HL-60 (cell line): ENCODE measurements around the gene KIAA0408.
A peak's percentile ranks its signal among the peaks of the same experiment; 100 is the strongest.

ENCODE experiments used
- DNase-seq, 2 experiments: peaks; one replicate each; pipeline ENCODE4 v3.0.0-alpha.2; 2010 to 2020; ENCODE audit warnings: low read depth in 1 of 2, low spot score in 1 of 2
- H3K27ac ChIP-seq: fragments of 250-450 bp; sonication (Bioruptor Pico); replicated peaks from 2 replicates; pipeline ENCODE4 v1.5.1; 2020; ENCODE audit warnings: mild to moderate bottlenecking, moderate library complexity
- H3K27me3 ChIP-seq: fragments of 250-450 bp; sonication (Bioruptor Pico); 2 replicates; pipeline ENCODE4 v1.5.1; 2021; ENCODE audit warnings: mild to moderate bottlenecking, moderate library complexity; ENCODE audit not compliant: insufficient read depth, poor library complexity, severe bottlenecking
- H3K4me3 ChIP-seq: replicated peaks from 2 replicates; pipeline ENCODE4 v1.5.1; 2011; ENCODE audit warnings: mild to moderate bottlenecking, control low read depth, low read length; ENCODE audit not compliant: insufficient read depth
- GABPA ChIP-seq: IDR thresholded peaks from 2 replicates; pipeline ENCODE4 v1.6.1; 2012; ENCODE audit warnings: low read depth
- POLR2AphosphoS5 ChIP-seq: IDR thresholded peaks from 2 replicates; pipeline ENCODE4 v1.6.1; 2012; ENCODE audit warnings: low read depth
- SPI1 ChIP-seq: IDR thresholded peaks from 2 replicates; pipeline ENCODE4 v1.6.1; 2012; ENCODE audit warnings: low read depth, mild to moderate bottlenecking, borderline replicate concordance
- TF ChIP-seq, protein P1 (sequence below): IDR thresholded peaks from one replicate; pipeline ENCODE4 v1.5.1; 2011; ENCODE audit warnings: low read length, control low read depth, inconsistent platforms; ENCODE audit not compliant: insufficient read depth
- TF ChIP-seq, protein P2 (sequence below): IDR thresholded peaks from 2 replicates; pipeline ENCODE4 v1.6.1; 2012; ENCODE audit warnings: low read depth; ENCODE audit not compliant: insufficient replicate concordance

The KIAA0408 gene

DNA sequence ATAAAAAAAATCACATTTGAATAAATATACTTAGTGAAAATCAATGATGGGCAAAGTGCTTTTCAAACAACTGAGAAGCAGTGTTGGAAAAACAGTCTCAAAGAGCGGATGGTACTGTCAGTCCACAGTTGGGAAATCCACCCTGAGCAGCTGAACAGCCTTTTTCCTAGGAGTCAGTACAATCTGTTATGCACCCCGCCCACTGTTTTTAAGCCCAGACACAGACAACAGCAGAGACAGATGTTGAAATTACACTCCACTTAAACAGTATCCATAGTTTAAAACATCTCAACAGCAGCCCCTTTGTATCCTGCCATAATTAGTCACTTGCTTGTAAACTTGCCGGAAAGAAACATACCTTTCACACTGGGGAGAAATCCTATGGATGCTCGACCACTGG lies 372 bp downstream of the KIAA0408 start:
- Histone ChIP-seq H3K4me3 (no peak overlapping the region), H3K27ac (no peak overlapping the region), H3K27me3 (no peaks in the 10 kb centered on the region)
- TF ChIP-seq SPI1 (no peak), POLR2AphosphoS5 (no peak), GABPA (no peak)
- TF ChIP-seq, protein P1, sequence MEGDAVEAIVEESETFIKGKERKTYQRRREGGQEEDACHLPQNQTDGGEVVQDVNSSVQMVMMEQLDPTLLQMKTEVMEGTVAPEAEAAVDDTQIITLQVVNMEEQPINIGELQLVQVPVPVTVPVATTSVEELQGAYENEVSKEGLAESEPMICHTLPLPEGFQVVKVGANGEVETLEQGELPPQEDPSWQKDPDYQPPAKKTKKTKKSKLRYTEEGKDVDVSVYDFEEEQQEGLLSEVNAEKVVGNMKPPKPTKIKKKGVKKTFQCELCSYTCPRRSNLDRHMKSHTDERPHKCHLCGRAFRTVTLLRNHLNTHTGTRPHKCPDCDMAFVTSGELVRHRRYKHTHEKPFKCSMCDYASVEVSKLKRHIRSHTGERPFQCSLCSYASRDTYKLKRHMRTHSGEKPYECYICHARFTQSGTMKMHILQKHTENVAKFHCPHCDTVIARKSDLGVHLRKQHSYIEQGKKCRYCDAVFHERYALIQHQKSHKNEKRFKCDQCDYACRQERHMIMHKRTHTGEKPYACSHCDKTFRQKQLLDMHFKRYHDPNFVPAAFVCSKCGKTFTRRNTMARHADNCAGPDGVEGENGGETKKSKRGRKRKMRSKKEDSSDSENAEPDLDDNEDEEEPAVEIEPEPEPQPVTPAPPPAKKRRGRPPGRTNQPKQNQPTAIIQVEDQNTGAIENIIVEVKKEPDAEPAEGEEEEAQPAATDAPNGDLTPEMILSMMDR = no peak
- TF ChIP-seq, protein P2, sequence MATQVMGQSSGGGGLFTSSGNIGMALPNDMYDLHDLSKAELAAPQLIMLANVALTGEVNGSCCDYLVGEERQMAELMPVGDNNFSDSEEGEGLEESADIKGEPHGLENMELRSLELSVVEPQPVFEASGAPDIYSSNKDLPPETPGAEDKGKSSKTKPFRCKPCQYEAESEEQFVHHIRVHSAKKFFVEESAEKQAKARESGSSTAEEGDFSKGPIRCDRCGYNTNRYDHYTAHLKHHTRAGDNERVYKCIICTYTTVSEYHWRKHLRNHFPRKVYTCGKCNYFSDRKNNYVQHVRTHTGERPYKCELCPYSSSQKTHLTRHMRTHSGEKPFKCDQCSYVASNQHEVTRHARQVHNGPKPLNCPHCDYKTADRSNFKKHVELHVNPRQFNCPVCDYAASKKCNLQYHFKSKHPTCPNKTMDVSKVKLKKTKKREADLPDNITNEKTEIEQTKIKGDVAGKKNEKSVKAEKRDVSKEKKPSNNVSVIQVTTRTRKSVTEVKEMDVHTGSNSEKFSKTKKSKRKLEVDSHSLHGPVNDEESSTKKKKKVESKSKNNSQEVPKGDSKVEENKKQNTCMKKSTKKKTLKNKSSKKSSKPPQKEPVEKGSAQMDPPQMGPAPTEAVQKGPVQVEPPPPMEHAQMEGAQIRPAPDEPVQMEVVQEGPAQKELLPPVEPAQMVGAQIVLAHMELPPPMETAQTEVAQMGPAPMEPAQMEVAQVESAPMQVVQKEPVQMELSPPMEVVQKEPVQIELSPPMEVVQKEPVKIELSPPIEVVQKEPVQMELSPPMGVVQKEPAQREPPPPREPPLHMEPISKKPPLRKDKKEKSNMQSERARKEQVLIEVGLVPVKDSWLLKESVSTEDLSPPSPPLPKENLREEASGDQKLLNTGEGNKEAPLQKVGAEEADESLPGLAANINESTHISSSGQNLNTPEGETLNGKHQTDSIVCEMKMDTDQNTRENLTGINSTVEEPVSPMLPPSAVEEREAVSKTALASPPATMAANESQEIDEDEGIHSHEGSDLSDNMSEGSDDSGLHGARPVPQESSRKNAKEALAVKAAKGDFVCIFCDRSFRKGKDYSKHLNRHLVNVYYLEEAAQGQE = no peak
- no peak for DNase-seq

DNA sequence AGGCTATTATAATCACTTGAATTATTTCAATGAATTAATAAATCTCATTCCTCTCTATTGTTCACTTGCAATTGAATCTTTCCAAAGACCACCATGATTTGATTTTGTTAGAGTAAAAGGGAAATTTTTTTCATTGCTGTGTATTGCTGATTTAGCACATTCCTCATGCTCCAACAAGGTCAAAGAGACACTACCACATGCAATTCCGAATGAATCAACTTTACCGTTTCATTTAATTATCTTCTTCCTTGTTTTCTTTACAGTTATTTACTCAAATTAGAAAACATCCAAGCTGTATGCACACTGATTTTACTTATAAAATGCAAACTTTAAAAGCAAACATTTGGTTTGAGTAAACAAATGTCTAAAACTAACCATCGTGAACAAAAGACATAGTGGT lies 967 bp downstream of the KIAA0408 start:
- peak overlapping the region; percentile 58 for H3K27ac ChIP-seq
- TF ChIP-seq, protein P2 = no peak
- TF ChIP-seq SPI1 (no peak), GABPA (no peak), POLR2AphosphoS5 (no peak)
- TF ChIP-seq, protein P1 = no peak

DNA sequence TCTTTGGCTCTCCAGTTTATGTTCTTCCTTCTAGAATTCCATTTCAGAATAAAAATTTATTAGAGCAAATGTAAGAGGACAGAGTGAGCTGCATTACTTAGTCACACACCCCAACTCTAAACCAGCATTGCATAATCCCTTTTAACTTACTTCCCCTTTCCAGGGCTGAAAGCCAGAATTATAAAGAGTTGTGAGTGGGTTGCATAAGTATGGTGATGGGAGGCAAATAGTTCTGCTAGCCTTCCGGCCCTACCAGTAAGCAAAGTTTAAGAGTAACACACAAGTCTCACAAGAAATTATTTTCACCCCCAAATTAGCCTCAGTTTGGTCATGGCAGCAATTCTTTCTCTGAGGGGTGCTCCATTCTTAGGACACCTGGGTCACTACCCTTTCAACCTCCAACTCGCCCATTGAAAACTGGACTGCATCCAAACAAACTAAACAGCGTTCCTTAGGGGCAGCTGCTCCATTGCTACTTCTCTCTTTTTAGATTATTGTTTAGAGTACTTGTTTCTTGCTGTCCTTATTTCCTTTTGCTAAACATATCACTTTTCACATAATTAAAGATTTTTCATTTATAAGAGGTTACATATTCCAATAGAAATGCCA lies 1.6 kb downstream of the KIAA0408 start:
- H3K27ac ChIP-seq = peak overlapping the region; percentile 58
- peak; percentile 85 to 87 for DNase-seq
- TF ChIP-seq, protein P2 = no peak
- TF ChIP-seq, protein P1 = no peak
- no peak for TF ChIP-seq POLR2AphosphoS5
- no peak for TF ChIP-seq SPI1
- TF ChIP-seq GABPA = no peak
- H3K27me3 ChIP-seq = no peaks in the 10 kb centered on the region
- no peak overlapping the region for H3K4me3 ChIP-seq

More for the DNA sequence above, 967 bp downstream of the KIAA0408 start:
- no peak for DNase-seq
- Histone ChIP-seq H3K4me3 (no peak overlapping the region), H3K27me3 (no peaks in the 10 kb centered on the region)
